Adrenal gland (tissue), 5 donors: ENCODE data around the gene PRKD1.

ENCODE experiments used
- CTCF ChIP-seq, 6 experiments: fragments of 450-650 bp in 4 of 6; fragments of 200-600 bp in 2 of 6; sonication (generic) in 1 of 6; IDR thresholded peaks; 1 replicate in 5 of 6; 2 replicates in 1 of 6; pipeline versions ENCODE4 v1.5.1 to v1.8.0; 2016 to 2021; ENCODE audit warnings: antibody characterized with exemption in 6 of 6, mild to moderate bottlenecking in 2 of 6, moderate library complexity in 1 of 6
- POLR2A ChIP-seq, 2 donors: fragments of 450-650 bp; IDR thresholded peaks; one replicate each; pipeline ENCODE4 v1.6.1; 2017; ENCODE audit warnings: antibody characterized with exemption in 2 of 2, mild to moderate bottlenecking in 2 of 2, moderate library complexity in 1 of 2
- donor health status: DM: no; HTN: no; CAD: no.

- TF ChIP-seq POLR2A (IDR thresholded peaks at IDR 0.05) (no peak), CTCF (IDR thresholded peaks at IDR 0.05) (no peak)
Measured at GRCh38 chr14:29663281-29663801, 264.3 kb downstream of the PRKD1 start.
